Measurements from ENCODE around the gene DLL1. TPM values are rescaled to one million over a fixed set of nuclear protein-coding genes. Genes with fewer than 3 reads are reported as not detected.

The DLL1 gene
- total RNA-seq, 4 donors from 2014 or later: 7.3 to 16.6 (median 12.4) TPM

GRCh38 chr6:170313716-170314295, 22.9 kb upstream of the DLL1 start:
- DNase-seq (ENCODE audit: low spot score) (no peak), ATAC-seq (ENCODE audit: low FRiP score) (no peak)
- no peak for TF ChIP-seq CTCF (IDR thresholded peaks at IDR 0.05)

- ATAC-seq (ENCODE audit: low FRiP score) (no peak), DNase-seq (ENCODE audit: low spot score) (no peak)
- no peak for TF ChIP-seq CTCF (IDR thresholded peaks at IDR 0.05)
These were observed 22.0 kb upstream of the DLL1 start for GRCh38 chr6:170312876-170313275.

- TF ChIP-seq CTCF (IDR thresholded peaks at IDR 0.05): no peak
- DNase-seq (ENCODE audit: low spot score) (no peak), ATAC-seq (ENCODE audit: low FRiP score) (no peak)
These were observed 20.8 kb upstream of the DLL1 start for GRCh38 chr6:170311696-170312095.

GRCh38 chr6:170308761-170309160, 17.9 kb upstream of the DLL1 start:
- no peak for TF ChIP-seq CTCF (IDR thresholded peaks at IDR 0.05)
- no peak for DNase-seq (ENCODE audit: low spot score)
- no peak for ATAC-seq (ENCODE audit: low FRiP score)

- DNase-seq (ENCODE audit: low spot score): no peak
- no peak for TF ChIP-seq CTCF (IDR thresholded peaks at IDR 0.05)
- ATAC-seq (ENCODE audit: low FRiP score): peak; percentile 19
These were observed 16.2 kb upstream of the DLL1 start for GRCh38 chr6:170307080-170307545.

- TF ChIP-seq CTCF (IDR thresholded peaks at IDR 0.05): no peak
- ATAC-seq (ENCODE audit: low FRiP score) (peak; percentile 99), DNase-seq (ENCODE audit: low spot score) (peak; percentile 82)
These were observed 15.6 kb upstream of the DLL1 start, which contains the start of gene FAM120B for GRCh38 chr6:170306324-170307079. Gene FAM120B (plus strand): TSS chr6:170306758. CDS start chr6:170317391, 10,633 bp downstream.
